GM18861 (cell line): ENCODE data around the gene GLT8D2.

ENCODE experiments used
- ATAC-seq: cut with Tn5 transposase; IDR thresholded peaks from one replicate; pipeline ENCODE4 v1.9.1; 2021; ENCODE audit not compliant: unreplicated experiment

GLT8D2 gene

DNA sequence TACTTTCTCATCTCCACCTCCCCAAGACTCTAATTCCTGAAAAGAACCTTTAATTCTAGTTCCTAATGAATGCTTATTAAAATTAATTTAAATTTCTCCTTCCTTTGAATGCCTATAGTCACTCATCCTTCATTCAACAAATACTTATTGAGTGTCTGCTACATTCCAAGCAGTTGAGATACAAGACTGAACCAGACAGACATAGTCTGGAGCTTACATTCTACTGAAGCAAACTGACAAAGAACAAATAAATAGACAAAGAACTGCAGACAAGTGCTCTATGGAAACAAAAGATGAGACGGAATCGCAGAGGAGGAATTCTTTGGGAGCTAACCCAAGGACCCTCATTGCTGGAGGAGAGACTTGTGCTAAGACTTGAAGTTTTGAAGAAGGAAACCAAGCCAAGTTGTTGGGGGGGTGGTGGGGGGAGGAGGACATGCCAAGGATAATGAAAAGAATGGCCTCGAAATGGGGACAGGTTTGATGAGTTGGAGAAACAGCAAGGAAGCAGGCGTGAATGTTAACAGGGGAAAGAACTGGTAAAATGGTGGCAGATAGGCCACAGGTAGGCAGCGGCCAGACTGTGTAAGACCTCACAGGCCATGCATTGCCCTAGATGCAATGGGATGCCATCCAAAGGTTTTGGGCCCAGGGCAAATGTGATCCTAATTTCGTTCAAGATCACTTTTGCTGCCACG, 94.0 kb downstream of the GLT8D2 start:
- no peak for ATAC-seq

- ATAC-seq: no peak
Measured at GRCh38 chr12:103952497-103952896, 97.5 kb downstream of the GLT8D2 start.

DNA sequence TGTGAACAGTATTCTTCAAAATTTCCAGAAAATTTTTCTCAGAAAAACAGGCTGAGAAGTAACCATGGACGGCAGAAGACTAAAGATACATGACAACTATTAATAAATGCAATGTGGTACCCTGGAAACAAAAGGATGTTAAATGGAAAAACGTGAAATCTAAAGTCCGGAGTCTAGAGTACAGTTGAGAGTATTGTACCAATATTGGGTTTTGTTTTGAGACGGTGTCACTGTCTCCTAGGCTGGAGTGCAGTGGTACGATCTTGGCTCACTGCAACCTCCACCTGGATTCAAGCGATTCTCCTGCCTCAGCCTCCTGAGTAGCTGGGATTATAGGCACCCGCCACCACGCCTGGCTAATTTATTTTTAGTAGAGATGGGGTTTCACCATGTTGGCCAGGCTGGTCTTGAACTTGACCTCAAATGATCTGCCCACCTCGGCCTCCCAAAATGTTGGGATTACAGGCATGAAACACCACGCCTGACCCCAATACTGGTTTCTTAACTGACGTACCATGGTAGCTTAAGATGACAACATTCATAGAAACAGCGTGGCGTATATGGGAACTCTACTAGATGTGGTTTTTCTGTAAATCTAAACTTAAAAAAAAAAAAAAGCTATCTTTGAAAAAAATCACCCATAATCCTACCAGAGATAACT, 101.1 kb downstream of the GLT8D2 start:
- no peak for ATAC-seq

DNA sequence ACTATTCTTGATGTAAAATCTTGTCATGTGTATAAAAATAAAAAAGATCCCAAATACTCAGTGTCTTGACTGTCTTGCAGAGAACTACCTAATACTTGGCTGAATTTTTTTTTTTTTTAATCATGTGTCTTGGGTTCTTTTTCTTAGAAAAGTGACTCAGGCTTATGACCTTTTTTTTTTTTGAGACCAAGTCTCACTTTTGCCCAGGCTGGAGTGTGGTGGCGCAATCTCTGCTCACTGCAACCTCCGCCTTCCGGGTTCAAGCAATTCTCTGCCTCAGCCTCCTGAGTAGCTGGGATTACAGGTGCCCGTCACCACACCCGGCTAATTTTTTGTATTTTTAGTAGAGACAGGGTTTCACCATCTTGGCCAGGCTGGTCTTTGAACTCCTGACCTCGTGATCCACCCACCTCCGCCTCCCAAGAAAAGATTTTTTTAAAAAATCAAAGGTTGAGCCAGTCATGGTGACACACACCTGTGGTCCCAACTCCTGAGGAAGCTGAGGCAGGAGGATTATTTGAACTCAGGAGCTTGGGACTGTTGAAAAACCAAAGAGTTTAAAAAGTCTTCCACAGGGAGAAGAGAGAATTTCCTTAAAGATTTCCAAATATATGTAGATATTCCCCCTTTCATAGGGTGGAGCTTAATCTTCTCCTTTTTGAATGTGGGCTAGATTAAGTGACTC, 102.0 kb downstream of the GLT8D2 start:
- no peak for ATAC-seq

DNA sequence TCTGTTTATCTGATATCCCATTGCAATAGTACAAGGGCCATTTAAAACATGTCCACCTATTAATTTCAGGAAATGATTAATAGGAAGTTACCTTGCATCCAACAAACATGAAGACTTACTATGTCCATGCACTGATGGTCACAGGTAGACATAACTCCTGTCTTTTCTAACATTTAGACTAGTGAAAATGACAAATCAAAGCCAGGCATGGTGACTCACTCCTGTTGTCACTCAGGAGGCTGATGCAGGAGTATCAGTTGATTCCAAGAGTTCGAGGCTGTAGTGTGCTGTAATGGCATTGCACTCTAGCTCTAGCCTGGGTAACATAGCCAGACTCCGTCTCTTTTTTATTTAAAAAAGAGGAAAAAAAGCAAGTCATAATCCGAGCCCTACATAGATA, 105.0 kb downstream of the GLT8D2 start:
- ATAC-seq: no peak
